SK-N-SH treated with all-trans-retinoic acid at 6 μM for 48 hours (cell line): ENCODE measurements around the gene LRRFIP1.
"Not testable (repeated sequence)": the region's sequence is repeated elsewhere in the genome, so short reads cannot be mapped to it uniquely, and the experiment has no call there.

Experiments used
- ATAC-seq: fragments of 200-7000 bp; cut with Tn5 transposase; 3 replicates; pipeline ENCODE4 v1.9.1; 2020; ENCODE audit warnings: mild to moderate bottlenecking, moderate library complexity
- ARNTL ChIP-seq: fragments of 450-650 bp; formaldehyde crosslinking; IDR thresholded peaks from 2 replicates; pipeline ENCODE4 v1.5.0; 2020; ENCODE audit warnings: low read depth, mild to moderate bottlenecking, moderate library complexity, borderline replicate concordance
- BACH2 ChIP-seq: fragments of 250-450 bp; sonication (Bioruptor Pico); IDR thresholded peaks from 2 replicates; pipeline ENCODE4 v1.9.0; 2021; ENCODE audit warnings: mild to moderate bottlenecking, borderline replicate concordance
- CREB5 ChIP-seq: fragments of 250-450 bp; sonication (Bioruptor Pico); IDR thresholded peaks from 2 replicates; pipeline ENCODE4 v1.5.1; 2020; ENCODE audit warnings: low read depth, mild to moderate bottlenecking, moderate library complexity
- CSDC2 ChIP-seq: fragments of 250-450 bp; sonication (Bioruptor Pico); IDR thresholded peaks from 2 replicates; pipeline ENCODE4 v1.5.0; 2020; ENCODE audit warnings: mild to moderate bottlenecking, moderate library complexity
- CSRNP3 ChIP-seq: fragments of 250-450 bp; sonication (Bioruptor Pico); IDR thresholded peaks from 2 replicates; pipeline ENCODE4 v1.5.1; 2021; ENCODE audit warnings: mild to moderate bottlenecking, moderate library complexity
- ESRRG ChIP-seq: fragments of 250-450 bp; sonication (Bioruptor Pico); IDR thresholded peaks from 2 replicates; pipeline ENCODE4 v1.6.1; 2021; ENCODE audit warnings: mild to moderate bottlenecking
- GLIS3 ChIP-seq: fragments of 250-450 bp; sonication (Bioruptor Pico); IDR thresholded peaks from 2 replicates; pipeline ENCODE4 v1.5.0; 2020; ENCODE audit warnings: mild to moderate bottlenecking, moderate library complexity
- ISL1 ChIP-seq: fragments of 250-450 bp; sonication (Bioruptor Pico); IDR thresholded peaks from 2 replicates; pipeline ENCODE4 v2.1.2; 2022; ENCODE audit warnings: mild to moderate bottlenecking, moderate library complexity
- OSR1 ChIP-seq: fragments of 250-450 bp; sonication (Bioruptor Pico); IDR thresholded peaks from 2 replicates; pipeline ENCODE4 v1.8.0; 2022; ENCODE audit warnings: moderate library complexity, mild to moderate bottlenecking, inconsistent platforms
- PATZ1 ChIP-seq: fragments of 250-450 bp; sonication (Bioruptor Pico); IDR thresholded peaks from 2 replicates; pipeline ENCODE4 v1.8.0; 2020; ENCODE audit warnings: mild to moderate bottlenecking, moderate library complexity, borderline replicate concordance
- POU6F1 ChIP-seq: fragments of 250-450 bp; sonication (Bioruptor Pico); IDR thresholded peaks from 2 replicates; pipeline ENCODE4 v1.8.0; 2021; ENCODE audit warnings: low read depth, mild to moderate bottlenecking, moderate library complexity, borderline replicate concordance
- RARB ChIP-seq: fragments of 250-450 bp; sonication (Bioruptor Pico); IDR thresholded peaks from 2 replicates; pipeline ENCODE4 v1.8.0; 2021; ENCODE audit warnings: mild to moderate bottlenecking, moderate library complexity
- SNAI2 ChIP-seq: fragments of 250-450 bp; sonication (Bioruptor Pico); IDR thresholded peaks from 2 replicates; pipeline ENCODE4 v1.5.0; 2020; ENCODE audit warnings: mild to moderate bottlenecking, moderate library complexity
- TOX ChIP-seq: fragments of 250-450 bp; sonication (Bioruptor Pico); IDR thresholded peaks from 2 replicates; pipeline ENCODE4 v1.8.0; 2021; ENCODE audit warnings: mild to moderate bottlenecking, moderate library complexity, borderline replicate concordance
- TSHZ2 ChIP-seq: fragments of 250-450 bp; sonication (Bioruptor Pico); IDR thresholded peaks from 2 replicates; pipeline ENCODE4 v1.5.0; 2020; ENCODE audit warnings: mild to moderate bottlenecking, moderate library complexity
- ZFP3 ChIP-seq: fragments of 250-450 bp; sonication (Bioruptor Pico); IDR thresholded peaks from 2 replicates; pipeline ENCODE4 v1.5.0; 2020; ENCODE audit warnings: mild to moderate bottlenecking, moderate library complexity
- ZFP30 ChIP-seq: fragments of 450-650 bp; formaldehyde crosslinking; IDR thresholded peaks from 2 replicates; pipeline ENCODE4 v1.5.0; 2022; ENCODE audit warnings: mild to moderate bottlenecking, moderate library complexity
- ZNF8 ChIP-seq: fragments of 450-650 bp; formaldehyde crosslinking; IDR thresholded peaks from 2 replicates; pipeline ENCODE4 v1.5.0; 2020; ENCODE audit warnings: mild to moderate bottlenecking, moderate library complexity

LRRFIP1 gene

GRCh38 chr2:237763812-237764211 lies 136.4 kb downstream of the LRRFIP1 start:
- no peak for ATAC-seq
- no peak for TF ChIP-seq CSRNP3
- TF ChIP-seq ZFP3 (CRISPR knock-in tag), result no peak
- TF ChIP-seq CREB5 (CRISPR knock-in tag), result no peak
- TF ChIP-seq ISL1, result no peak
- no peak for TF ChIP-seq GLIS3 (CRISPR knock-in tag)

- ATAC-seq, result not testable (repeated sequence)
These were observed 137.7 kb downstream of the LRRFIP1 start for GRCh38 chr2:237765122-237765521.

GRCh38 chr2:237765875-237766274 lies 138.5 kb downstream of the LRRFIP1 start:
- TF ChIP-seq TSHZ2 (no peak), SNAI2 (CRISPR knock-in tag) (no peak), ZNF8 (CRISPR knock-in tag) (no peak), GLIS3 (CRISPR knock-in tag) (no peak), TOX (no peak), ESRRG (no peak), OSR1 (CRISPR knock-in tag) (no peak), PATZ1 (CRISPR knock-in tag) (no peak)
- TF ChIP-seq, all 23 proteins: peak for 0

GRCh38 chr2:237766340-237766739 lies 139.0 kb downstream of the LRRFIP1 start:
- TF ChIP-seq BACH2 (CRISPR knock-in tag) (no peak), SNAI2 (CRISPR knock-in tag) (no peak), ZFP3 (CRISPR knock-in tag) (no peak), POU6F1 (CRISPR knock-in tag) (no peak), RARB (CRISPR knock-in tag) (no peak), CSRNP3 (no peak), CREB5 (CRISPR knock-in tag) (no peak), CSDC2 (CRISPR knock-in tag) (no peak), ZNF8 (CRISPR knock-in tag) (no peak), GLIS3 (CRISPR knock-in tag) (no peak), ESRRG (no peak), ZFP30 (no peak), ARNTL (CRISPR knock-in tag) (no peak), ISL1 (no peak), PATZ1 (CRISPR knock-in tag) (no peak)
- peak; percentile 18; the same call in 1 of the 3 replicates for ATAC-seq

More at GRCh38 chr2:237765875-237766274, 138.5 kb downstream of the LRRFIP1 start:
- ATAC-seq, result no peak
